ENCODE measurements around the gene KPNA3.
A peak's percentile ranks its signal among the peaks of the same experiment; 100 is the strongest.

Gene KPNA3

DNA sequence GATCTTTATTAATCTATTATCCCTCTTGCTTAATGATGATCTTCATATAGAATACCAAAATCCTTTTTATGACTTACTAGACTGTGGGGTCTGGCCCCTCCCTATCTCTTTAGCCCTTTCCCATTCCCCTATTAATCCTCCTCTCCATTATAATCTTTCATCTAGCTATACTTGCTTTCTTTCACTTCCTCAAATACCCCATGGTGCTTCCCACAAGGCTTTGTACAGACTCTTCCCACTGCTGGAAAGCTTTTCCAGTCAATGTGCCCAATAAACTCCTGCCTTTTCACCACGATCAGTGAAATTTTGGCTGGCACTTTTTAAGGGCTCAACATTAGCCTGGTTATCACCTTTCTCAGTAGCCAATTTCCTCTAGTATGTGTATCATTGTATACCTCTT is 98.0 kb downstream of the KPNA3 start:
- no peak overlapping the region for H3K4me3 ChIP-seq (ENCODE audit: low read length)
- no peaks in the 10 kb centered on the region for H3K9me3 ChIP-seq (ENCODE audit: control insufficient read depth, low read length)
- H3K4me1 ChIP-seq (ENCODE audit: control insufficient read depth, insufficient read depth, low read length): peaks cover 7% of the 10 kb centered on the region
- DNase-seq (ENCODE audit: low read depth): no peak
- no peak overlapping the region for H3K9ac ChIP-seq (ENCODE audit: low read length)
- H3K27me3 ChIP-seq (replicated peaks; ENCODE audit: control insufficient read depth, insufficient read depth, low read length): no peaks in the 10 kb centered on the region
- peaks cover 16% of the 10 kb centered on the region for H3K36me3 ChIP-seq (ENCODE audit: control insufficient read depth, insufficient read depth, low read length, severe bottlenecking)

DNA sequence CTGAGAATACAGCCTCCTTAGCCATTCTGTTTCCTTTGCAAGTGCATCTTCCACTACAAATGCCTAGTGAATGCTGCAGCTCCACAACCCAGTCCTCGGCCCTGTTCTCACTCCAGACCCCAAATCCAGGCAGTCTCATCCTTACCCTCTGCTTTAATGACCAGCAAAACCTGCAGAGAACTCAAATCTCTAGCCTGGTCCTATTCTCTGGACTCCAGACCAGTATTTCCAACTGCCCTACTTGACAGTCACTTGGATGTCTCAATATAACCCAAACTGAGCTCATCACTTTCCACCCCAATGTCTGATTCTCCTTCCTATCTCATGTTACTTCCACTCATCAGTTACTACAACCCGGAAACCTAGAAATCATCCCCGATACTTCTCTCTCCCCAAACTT is 98.6 kb downstream of the KPNA3 start:
- no peaks in the 10 kb centered on the region for H3K9me3 ChIP-seq (ENCODE audit: control insufficient read depth, low read length)
- H3K9ac ChIP-seq (ENCODE audit: low read length): no peak overlapping the region
- DNase-seq (ENCODE audit: low read depth): no peak
- H3K27me3 ChIP-seq (replicated peaks; ENCODE audit: control insufficient read depth, insufficient read depth, low read length): no peaks in the 10 kb centered on the region
- H3K4me3 ChIP-seq (ENCODE audit: low read length): no peak overlapping the region
- H3K36me3 ChIP-seq (ENCODE audit: control insufficient read depth, insufficient read depth, low read length, severe bottlenecking): peaks cover 16% of the 10 kb centered on the region
- peaks cover 7% of the 10 kb centered on the region for H3K4me1 ChIP-seq (ENCODE audit: control insufficient read depth, insufficient read depth, low read length)

DNA sequence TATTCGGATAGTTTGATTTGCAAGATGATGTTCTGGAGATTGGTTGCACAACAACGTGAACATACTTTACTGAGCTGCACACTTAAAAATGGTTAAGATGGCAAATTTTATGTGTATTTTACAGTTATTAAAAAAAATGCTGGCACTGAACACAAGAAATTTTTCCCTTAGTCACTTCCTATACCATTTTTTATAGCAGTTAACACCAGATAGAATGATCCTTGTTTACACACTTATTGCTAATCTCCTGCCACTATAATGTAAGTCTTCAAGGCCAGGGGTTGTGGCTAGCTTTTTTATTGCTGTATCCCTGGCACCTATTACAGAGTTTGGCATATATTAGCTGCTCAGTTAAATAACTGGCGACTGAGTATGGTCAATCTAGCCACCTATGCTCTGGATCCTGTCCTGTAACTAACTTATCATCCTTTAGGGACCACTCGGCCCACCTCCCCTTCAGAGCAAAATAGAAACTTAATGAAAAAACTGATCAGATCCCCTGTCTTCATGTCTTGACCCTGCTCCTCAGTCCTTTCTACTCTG is 99.2 kb downstream of the KPNA3 start:
- DNase-seq (ENCODE audit: low read depth): no peak
- Histone ChIP-seq H3K4me1 (ENCODE audit: control insufficient read depth, insufficient read depth, low read length) (peaks cover 7% of the 10 kb centered on the region), H3K4me3 (ENCODE audit: low read length) (no peak overlapping the region), H3K27me3 (replicated peaks; ENCODE audit: control insufficient read depth, insufficient read depth, low read length) (no peaks in the 10 kb centered on the region), H3K9ac (ENCODE audit: low read length) (no peak overlapping the region), H3K36me3 (ENCODE audit: control insufficient read depth, insufficient read depth, low read length, severe bottlenecking) (peaks cover 16% of the 10 kb centered on the region), H3K9me3 (ENCODE audit: control insufficient read depth, low read length) (no peaks in the 10 kb centered on the region)

DNA sequence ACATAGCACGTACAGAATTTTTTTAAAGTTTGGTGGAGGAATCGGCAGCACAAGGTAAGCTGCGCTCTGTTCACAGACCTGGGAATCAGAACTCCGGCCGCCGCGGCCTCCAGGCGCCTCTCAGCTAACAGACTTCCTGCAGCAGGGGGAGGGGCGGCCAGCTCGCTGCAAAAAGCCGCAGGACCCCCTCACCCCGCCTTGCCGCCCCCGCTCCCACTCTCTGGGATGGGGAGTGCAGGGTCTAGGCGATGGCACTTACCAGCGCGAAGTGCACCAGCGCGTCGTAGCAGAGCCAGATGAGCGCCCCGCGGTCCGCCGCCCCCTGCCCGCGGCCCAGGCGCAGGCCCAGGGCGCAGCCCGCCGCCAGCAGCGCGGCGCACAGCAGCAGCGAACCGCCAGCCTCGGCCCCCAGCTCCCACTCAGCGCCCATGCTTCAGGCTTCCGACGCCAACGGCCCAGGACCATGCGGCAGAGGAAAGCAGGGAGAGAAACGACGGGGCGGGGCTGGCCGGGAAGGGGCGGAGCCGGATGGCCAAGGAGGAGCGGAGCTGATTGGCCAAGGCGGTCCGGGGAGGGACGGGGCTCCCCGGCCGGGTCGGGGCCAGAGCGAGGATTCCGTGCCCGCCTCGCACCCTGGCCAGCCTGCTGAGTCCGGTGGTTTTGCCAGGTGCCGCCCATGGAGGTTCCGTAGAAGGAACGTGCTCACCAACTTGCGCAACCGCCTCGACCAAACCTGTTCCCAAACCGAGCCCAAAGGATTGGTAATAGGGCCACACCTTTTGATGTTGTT is 101.3 kb downstream of the KPNA3 start, which contains the start of gene EBPL:
TSS of gene EBPL (minus strand) at position 492 of the 790 bp plus-strand sequence. CDS start at position 430, 62 bp downstream.
- Histone ChIP-seq H3K4me1 (ENCODE audit: control insufficient read depth, insufficient read depth, low read length) (peaks cover 7% of the 10 kb centered on the region), H3K9me3 (ENCODE audit: control insufficient read depth, low read length) (no peaks in the 10 kb centered on the region), H3K27me3 (replicated peaks; ENCODE audit: control insufficient read depth, insufficient read depth, low read length) (no peaks in the 10 kb centered on the region), H3K4me3 (ENCODE audit: low read length) (peak within 1 kb of the TSS; percentile 90), H3K36me3 (ENCODE audit: control insufficient read depth, insufficient read depth, low read length, severe bottlenecking) (peaks cover 6% of the 10 kb centered on the region), H3K9ac (ENCODE audit: low read length) (peak within 1 kb of the TSS; percentile 82)
- peak; percentile 95 for DNase-seq (ENCODE audit: low read depth)

DNA sequence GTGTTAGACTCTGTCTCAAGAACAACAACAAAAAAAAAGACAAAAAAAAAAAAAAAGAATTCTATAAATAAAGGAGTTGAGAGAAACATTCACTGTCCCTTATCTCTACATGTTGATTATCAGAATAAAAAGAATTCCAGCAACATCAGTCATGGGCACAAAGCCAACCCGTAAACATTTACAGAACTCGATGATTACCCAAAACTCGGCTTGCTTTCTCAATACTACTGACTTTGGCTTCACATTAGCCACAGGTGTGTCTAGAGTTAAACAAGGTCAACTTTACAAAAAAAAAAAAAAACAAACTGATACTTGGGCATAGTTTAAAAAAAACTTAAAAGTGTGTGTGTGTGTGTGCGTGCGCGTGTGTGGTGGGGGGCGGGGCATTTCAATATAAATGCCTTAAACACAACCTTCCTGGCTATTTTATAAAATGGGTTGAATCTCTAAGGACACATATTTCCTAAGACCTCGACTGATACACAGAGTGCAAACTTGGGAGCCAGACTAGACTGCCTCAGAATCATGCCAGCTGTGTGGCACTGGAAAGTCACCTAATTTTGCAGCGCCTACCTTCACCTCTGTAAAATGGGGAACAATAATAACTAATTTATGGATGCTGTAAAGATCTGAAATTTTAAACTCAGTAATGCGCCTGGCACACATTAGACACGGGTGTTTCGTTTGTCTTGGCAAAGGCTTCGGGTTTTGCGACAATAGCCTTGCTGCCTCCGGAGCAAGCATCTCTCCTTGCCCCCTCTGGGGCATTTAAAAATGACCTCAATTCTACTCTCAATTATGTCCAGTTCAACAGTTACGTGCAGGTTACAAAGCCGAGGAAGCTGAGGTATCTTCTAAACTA is 102.1 kb downstream of the KPNA3 start:
- Histone ChIP-seq H3K9ac (ENCODE audit: low read length) (peak overlapping the region; percentile 82), H3K4me3 (ENCODE audit: low read length) (peak overlapping the region; percentile 90), H3K27me3 (replicated peaks; ENCODE audit: control insufficient read depth, insufficient read depth, low read length) (no peaks in the 10 kb centered on the region), H3K4me1 (ENCODE audit: control insufficient read depth, insufficient read depth, low read length) (peaks cover 7% of the 10 kb centered on the region), H3K9me3 (ENCODE audit: control insufficient read depth, low read length) (no peaks in the 10 kb centered on the region), H3K36me3 (ENCODE audit: control insufficient read depth, insufficient read depth, low read length, severe bottlenecking) (peaks cover 6% of the 10 kb centered on the region)
- DNase-seq (ENCODE audit: low read depth): peak; percentile 52

DNA sequence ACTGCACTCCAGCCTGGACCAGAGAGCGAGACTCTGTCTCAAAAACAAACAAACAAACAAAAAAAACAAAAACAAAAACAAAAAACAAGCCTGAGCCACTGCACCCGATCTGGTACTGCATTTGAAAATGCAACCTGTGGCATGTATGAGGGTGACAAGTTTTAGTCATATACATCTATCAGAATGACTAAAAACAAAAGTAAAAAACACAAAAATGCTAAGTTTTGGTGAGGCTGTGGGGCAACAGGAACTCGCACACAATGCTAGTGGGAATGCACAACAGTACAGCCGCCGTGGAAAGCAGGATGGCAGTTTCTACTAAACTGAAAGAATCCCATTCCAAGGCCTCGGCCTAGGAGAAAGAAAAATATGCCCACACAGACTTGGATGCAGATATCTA is 109.0 kb downstream of the KPNA3 start:
- Histone ChIP-seq H3K4me1 (ENCODE audit: control insufficient read depth, insufficient read depth, low read length) (no peaks in the 10 kb centered on the region), H3K4me3 (ENCODE audit: low read length) (no peak overlapping the region), H3K27me3 (replicated peaks; ENCODE audit: control insufficient read depth, insufficient read depth, low read length) (no peaks in the 10 kb centered on the region), H3K36me3 (ENCODE audit: control insufficient read depth, insufficient read depth, low read length, severe bottlenecking) (peaks cover 9% of the 10 kb centered on the region), H3K9ac (ENCODE audit: low read length) (no peak overlapping the region), H3K9me3 (ENCODE audit: control insufficient read depth, low read length) (no peaks in the 10 kb centered on the region)
- no peak for DNase-seq (ENCODE audit: low read depth)

DNA sequence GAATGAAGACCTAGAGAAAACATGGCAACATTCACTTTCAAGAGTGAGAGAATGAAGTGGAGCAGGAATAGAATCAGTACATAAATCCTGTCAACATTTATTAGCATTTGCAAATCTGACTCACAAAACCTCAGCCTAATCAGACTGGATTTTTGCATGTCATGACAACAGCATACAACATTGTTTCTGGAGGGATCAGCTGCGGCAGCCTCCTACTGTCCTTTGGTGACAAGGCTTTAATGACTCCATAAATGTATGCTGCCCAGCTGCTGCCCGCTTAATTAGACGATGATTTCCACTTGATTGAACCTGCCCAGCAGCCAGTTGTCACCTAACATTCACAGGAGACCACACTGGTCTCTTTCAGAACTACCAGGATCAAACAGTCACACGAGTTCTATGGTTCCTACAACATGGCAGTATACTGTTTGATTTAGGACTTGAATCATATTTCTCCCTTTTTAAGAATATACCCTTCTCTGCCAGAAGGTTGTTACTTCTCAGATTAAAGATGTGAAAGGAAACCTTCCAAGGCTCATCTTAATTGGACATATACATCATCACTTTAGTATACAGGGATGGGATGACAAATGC is 110.5 kb downstream of the KPNA3 start:
- no peaks in the 10 kb centered on the region for H3K27me3 ChIP-seq (replicated peaks; ENCODE audit: control insufficient read depth, insufficient read depth, low read length)
- H3K4me1 ChIP-seq (ENCODE audit: control insufficient read depth, insufficient read depth, low read length): no peaks in the 10 kb centered on the region
- no peak overlapping the region for H3K9ac ChIP-seq (ENCODE audit: low read length)
- no peak overlapping the region for H3K4me3 ChIP-seq (ENCODE audit: low read length)
- no peaks in the 10 kb centered on the region for H3K9me3 ChIP-seq (ENCODE audit: control insufficient read depth, low read length)
- DNase-seq (ENCODE audit: low read depth): no peak
- H3K36me3 ChIP-seq (ENCODE audit: control insufficient read depth, insufficient read depth, low read length, severe bottlenecking): peaks cover 2% of the 10 kb centered on the region

DNA sequence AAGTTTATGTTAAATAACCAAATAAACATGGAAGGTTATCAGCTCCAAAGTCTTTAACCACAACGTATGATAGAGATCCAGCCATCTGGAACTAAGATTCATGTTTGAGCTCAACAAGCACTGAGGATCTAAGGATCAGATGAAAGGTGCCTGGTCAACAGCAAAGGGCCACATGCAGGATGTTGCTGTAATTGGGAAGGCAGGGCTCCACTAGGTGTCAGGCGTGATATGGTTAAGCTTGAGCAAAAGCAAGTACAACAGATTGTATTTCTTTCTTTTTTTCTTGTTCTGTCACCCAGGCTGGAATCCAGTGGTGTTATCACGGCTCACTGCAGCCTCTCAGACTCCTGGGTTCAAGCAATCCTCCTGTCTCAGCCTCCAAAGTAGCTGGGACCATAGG is 113.2 kb downstream of the KPNA3 start:
- Histone ChIP-seq H3K9me3 (ENCODE audit: control insufficient read depth, low read length) (no peaks in the 10 kb centered on the region), H3K27me3 (replicated peaks; ENCODE audit: control insufficient read depth, insufficient read depth, low read length) (no peaks in the 10 kb centered on the region), H3K4me1 (ENCODE audit: control insufficient read depth, insufficient read depth, low read length) (no peaks in the 10 kb centered on the region), H3K4me3 (ENCODE audit: low read length) (no peak overlapping the region), H3K9ac (ENCODE audit: low read length) (no peak overlapping the region), H3K36me3 (ENCODE audit: control insufficient read depth, insufficient read depth, low read length, severe bottlenecking) (peaks cover 2% of the 10 kb centered on the region)
- DNase-seq (ENCODE audit: low read depth): peak; percentile 55

DNA sequence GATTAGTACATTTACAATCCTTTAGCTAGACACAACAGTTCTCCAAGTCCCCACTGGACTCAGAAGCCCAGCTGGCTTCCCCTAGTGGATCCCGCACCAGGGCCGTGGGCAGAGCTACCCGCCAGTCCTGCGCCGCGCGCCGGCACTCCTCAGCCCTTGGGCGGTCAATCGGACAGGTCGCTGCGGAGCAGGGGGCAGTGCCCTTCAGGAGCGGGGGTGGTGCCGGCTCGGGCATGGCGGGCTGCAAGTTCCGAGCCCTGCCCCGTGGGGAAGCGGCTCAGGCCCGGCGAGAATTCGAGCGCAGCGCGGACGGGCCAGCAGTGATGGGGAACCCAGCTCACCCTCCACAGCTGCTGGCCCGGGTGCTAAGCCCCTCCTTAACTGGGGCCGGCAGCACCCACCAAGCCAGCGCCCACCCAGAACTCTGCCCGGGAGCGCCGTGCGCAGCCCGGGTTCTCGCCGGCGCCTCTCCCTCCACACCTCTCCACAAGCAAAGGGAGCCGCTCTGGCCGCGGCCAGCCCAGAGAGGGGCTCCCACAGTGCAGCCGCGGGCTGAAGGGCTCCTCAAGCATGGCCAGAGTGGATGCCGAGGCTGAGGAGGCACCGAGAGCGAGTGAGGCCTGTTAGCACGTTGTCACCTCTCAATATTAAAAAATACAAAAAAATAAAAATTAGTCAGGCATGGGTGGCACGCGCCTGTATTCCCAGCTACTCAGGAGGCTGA is 114.1 kb downstream of the KPNA3 start:
- no peak for DNase-seq (ENCODE audit: low read depth)
- H3K4me1 ChIP-seq (ENCODE audit: control insufficient read depth, insufficient read depth, low read length): no peaks in the 10 kb centered on the region
- H3K9ac ChIP-seq (ENCODE audit: low read length): no peak overlapping the region
- H3K4me3 ChIP-seq (ENCODE audit: low read length): no peak overlapping the region
- H3K9me3 ChIP-seq (ENCODE audit: control insufficient read depth, low read length): no peaks in the 10 kb centered on the region
- peaks cover 2% of the 10 kb centered on the region for H3K36me3 ChIP-seq (ENCODE audit: control insufficient read depth, insufficient read depth, low read length, severe bottlenecking)
- H3K27me3 ChIP-seq (replicated peaks; ENCODE audit: control insufficient read depth, insufficient read depth, low read length): no peaks in the 10 kb centered on the region

DNA sequence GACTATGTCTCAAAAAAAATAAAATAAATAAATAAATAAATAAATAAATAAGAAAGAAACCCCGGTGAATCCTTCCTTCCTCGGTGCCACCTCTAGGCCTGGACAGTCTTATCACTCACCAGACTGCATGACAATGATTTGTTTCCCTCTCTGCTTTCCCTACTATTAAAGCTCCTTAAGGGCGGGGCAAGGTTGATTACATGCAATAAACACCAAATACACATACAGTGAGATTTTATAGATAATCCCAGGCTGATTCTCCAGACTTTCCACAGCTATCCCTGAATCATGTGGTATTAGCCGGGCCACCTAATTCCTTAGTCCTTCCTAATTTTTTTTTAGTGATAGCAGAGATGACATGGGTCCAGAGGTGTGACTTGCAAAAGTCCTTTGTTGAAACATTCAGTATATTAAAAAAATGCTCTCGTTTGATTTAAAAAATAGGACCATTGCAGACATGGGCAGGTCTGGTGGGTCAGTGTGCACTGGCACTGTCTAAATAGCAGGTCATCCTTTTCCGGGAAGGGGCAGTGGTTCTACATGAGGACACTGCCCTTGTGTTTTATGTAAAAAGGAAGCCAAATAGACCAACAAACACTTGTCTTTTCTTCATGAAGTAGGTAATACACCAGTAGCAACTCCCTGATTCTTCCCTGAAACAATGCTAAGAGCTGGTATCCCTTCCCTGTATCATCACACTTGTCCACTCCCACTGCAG is 115.7 kb downstream of the KPNA3 start:
- no peak for DNase-seq (ENCODE audit: low read depth)
- H3K36me3 ChIP-seq (ENCODE audit: control insufficient read depth, insufficient read depth, low read length, severe bottlenecking): peaks cover 2% of the 10 kb centered on the region
- no peak overlapping the region for H3K4me3 ChIP-seq (ENCODE audit: low read length)
- H3K27me3 ChIP-seq (replicated peaks; ENCODE audit: control insufficient read depth, insufficient read depth, low read length): no peaks in the 10 kb centered on the region
- no peak overlapping the region for H3K9ac ChIP-seq (ENCODE audit: low read length)
- no peaks in the 10 kb centered on the region for H3K9me3 ChIP-seq (ENCODE audit: control insufficient read depth, low read length)
- H3K4me1 ChIP-seq (ENCODE audit: control insufficient read depth, insufficient read depth, low read length): no peaks in the 10 kb centered on the region

Data from adipocyte (in vitro differentiated cells).